ENCODE measurements around the gene MTHFD2L. TPM values are rescaled to one million over a fixed set of nuclear protein-coding genes. Genes with fewer than 3 reads are reported as not detected.

MTHFD2L gene
- total RNA-seq, 3 donors from 2014 or later: 10.7 to 12.9 (median 11.6) TPM

DNA sequence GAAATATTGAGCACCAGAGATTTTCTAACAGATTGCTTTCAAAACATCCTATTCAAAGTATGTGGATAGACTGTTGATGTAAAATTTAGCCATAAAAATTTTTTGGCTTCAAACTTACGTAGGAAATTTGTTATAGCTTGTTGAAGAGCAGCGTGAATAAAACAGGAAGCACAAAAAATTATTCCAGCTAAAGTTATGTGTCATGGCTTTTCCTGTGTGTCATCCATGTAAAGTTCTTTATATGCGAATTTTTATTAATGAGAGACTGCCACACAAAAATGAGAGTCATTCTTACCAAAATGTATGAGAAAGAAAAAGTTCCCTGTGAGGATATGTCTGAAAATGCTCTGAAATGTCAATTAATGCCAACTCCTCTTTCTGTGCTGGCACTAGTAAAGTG, 169.8 kb downstream of the MTHFD2L start:
- H3K9me3 ChIP-seq: no peaks in the 10 kb centered on the region
- intact Hi-C loops (cut with DNase I, micrococcal nuclease): no loop called here
- DNase-seq (no peak), ATAC-seq (no peak)
- H3K4me3 ChIP-seq: no peak overlapping the region
- H3K36me3 ChIP-seq (ENCODE audit: low read depth): no peaks in the 10 kb centered on the region
- no peaks in the 10 kb centered on the region for H3K4me1 ChIP-seq (ENCODE audit: low read depth)
- TF ChIP-seq, protein P1, sequence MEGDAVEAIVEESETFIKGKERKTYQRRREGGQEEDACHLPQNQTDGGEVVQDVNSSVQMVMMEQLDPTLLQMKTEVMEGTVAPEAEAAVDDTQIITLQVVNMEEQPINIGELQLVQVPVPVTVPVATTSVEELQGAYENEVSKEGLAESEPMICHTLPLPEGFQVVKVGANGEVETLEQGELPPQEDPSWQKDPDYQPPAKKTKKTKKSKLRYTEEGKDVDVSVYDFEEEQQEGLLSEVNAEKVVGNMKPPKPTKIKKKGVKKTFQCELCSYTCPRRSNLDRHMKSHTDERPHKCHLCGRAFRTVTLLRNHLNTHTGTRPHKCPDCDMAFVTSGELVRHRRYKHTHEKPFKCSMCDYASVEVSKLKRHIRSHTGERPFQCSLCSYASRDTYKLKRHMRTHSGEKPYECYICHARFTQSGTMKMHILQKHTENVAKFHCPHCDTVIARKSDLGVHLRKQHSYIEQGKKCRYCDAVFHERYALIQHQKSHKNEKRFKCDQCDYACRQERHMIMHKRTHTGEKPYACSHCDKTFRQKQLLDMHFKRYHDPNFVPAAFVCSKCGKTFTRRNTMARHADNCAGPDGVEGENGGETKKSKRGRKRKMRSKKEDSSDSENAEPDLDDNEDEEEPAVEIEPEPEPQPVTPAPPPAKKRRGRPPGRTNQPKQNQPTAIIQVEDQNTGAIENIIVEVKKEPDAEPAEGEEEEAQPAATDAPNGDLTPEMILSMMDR (IDR thresholded peaks at IDR 0.05): no peak

DNA sequence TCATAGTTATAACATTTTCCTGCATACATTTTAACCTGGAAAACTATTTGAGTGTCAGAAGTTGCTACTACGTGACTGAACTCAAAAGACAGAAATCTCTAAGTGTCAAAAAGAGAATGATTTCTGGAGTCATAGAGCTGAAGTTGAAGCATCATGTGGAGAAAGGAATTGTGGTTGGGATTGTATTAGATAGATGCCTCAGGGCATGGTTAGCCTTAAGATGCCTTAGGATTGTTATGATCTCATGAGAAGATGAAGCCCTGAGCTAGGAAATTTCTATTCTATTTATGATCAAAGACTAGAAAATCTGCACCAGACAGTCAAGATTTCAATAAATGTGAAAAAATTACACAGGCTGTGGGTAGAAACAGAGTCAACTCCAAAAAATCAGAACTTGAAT, 170.6 kb downstream of the MTHFD2L start:
- Histone ChIP-seq H3K4me3 (no peak overlapping the region), H3K36me3 (ENCODE audit: low read depth) (no peaks in the 10 kb centered on the region), H3K4me1 (ENCODE audit: low read depth) (no peaks in the 10 kb centered on the region), H3K9me3 (no peaks in the 10 kb centered on the region)
- TF ChIP-seq, protein P1 (IDR thresholded peaks at IDR 0.05): no peak
- no peak for DNase-seq
- intact Hi-C loops (cut with DNase I, micrococcal nuclease): no loop called here
- ATAC-seq: no peak

DNA sequence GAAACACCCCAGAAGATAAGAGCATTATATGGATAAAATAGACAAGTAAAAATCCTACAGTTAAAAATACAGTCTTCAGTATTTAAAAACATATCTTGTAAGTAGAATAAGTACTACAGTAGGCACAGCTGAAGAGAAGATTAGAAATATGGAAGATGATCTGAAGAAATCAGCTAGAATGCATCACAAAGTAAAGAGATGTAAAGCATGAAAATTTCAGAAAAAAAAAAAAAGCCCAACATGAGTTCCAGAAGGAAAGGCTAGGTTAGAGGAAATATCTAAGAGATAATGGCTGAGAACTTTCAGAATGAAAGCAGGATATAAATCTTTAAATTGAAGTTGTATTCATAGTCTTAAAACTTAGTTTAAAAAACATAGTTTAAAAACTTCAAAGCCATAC, 171.4 kb downstream of the MTHFD2L start:
- ATAC-seq (no peak), DNase-seq (no peak)
- Histone ChIP-seq H3K9me3 (no peaks in the 10 kb centered on the region), H3K36me3 (ENCODE audit: low read depth) (no peaks in the 10 kb centered on the region), H3K4me3 (no peak overlapping the region), H3K4me1 (ENCODE audit: low read depth) (no peaks in the 10 kb centered on the region)
- TF ChIP-seq, protein P1 (IDR thresholded peaks at IDR 0.05): no peak
- intact Hi-C loops (cut with DNase I, micrococcal nuclease): no loop called here

DNA sequence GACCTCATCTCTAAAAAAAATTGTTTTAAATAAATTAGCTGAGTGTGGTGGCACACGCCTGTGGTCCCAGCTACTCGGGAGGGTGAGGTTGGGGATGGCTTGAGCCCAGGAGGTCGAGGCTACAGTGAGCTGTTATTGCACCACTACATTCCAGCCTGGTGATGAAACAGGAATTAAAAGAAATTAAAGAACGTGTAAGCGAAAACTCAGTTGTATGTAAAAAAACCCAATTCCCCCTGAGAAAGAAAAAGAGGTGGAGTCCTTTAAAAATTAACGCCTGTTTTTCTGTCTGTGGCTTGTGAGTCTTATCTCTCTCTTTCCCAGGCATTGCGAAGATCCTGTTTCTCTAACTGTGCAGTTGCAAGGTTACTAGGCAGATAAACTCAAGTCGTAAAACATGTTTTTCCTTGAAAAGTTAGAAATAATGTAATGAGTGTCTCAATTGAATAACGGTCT, 172.4 kb downstream of the MTHFD2L start:
- no peak for DNase-seq
- TF ChIP-seq, protein P1 (IDR thresholded peaks at IDR 0.05): no peak
- intact Hi-C loops (cut with DNase I, micrococcal nuclease): no loop called here

DNA sequence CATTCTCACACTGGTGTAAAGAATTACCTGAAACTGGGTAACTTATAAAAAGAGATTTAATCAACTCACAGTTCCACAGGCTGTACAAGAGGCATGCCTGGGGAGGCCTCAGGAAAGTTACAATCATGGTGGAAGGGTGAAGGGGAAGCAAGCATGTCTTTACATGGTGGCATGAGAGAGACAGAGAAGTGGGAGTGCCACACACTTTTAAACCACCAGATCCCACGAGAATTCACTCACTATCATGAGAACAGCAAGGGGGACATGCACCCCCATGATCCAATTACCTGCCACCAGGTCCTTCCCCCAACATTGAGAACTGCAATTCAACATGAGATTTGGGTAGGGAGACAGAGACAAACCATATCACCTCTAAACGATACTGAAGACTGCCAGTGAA, 173.3 kb downstream of the MTHFD2L start:
- intact Hi-C loops (cut with DNase I, micrococcal nuclease): no loop called here
- no peak for ATAC-seq
- TF ChIP-seq, protein P1 (IDR thresholded peaks at IDR 0.05): no peak

More for the DNA sequence above, 172.4 kb downstream of the MTHFD2L start:
- Histone ChIP-seq H3K9me3 (no peaks in the 10 kb centered on the region), H3K4me3 (no peak overlapping the region), H3K36me3 (ENCODE audit: low read depth) (no peaks in the 10 kb centered on the region), H3K4me1 (ENCODE audit: low read depth) (no peaks in the 10 kb centered on the region)
- no peak for ATAC-seq

DNA sequence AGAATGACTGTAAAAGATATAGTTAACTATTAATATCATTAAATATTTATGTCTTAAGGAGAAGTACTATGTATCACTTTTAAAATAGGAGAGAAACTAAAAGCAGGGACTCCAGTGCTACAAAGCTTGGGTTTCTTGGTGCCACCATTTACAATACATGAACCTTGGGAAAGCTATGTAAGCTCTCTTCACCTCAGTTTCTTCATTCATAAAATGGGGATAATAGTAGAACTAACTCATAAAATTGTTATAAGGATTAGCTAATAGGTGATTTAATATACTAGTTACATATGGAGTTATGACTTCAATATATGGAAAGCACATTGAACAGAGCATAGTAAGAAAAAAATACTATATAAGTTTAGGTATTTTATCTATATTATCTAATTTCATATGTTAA, 174.0 kb downstream of the MTHFD2L start:
- ATAC-seq (no peak), DNase-seq (no peak)
- H3K36me3 ChIP-seq (ENCODE audit: low read depth): no peaks in the 10 kb centered on the region
- H3K4me3 ChIP-seq: no peak overlapping the region
- H3K9me3 ChIP-seq: no peaks in the 10 kb centered on the region
- TF ChIP-seq, protein P1 (IDR thresholded peaks at IDR 0.05): no peak
- no peaks in the 10 kb centered on the region for H3K4me1 ChIP-seq (ENCODE audit: low read depth)
- intact Hi-C loops (cut with DNase I, micrococcal nuclease): no loop called here

More for the DNA sequence above, 173.3 kb downstream of the MTHFD2L start:
- no peaks in the 10 kb centered on the region for H3K36me3 ChIP-seq (ENCODE audit: low read depth)
- H3K9me3 ChIP-seq: no peaks in the 10 kb centered on the region
- DNase-seq: no peak
- no peak overlapping the region for H3K4me3 ChIP-seq
- no peaks in the 10 kb centered on the region for H3K4me1 ChIP-seq (ENCODE audit: low read depth)
